ENCODE results near the gene C2CD4D.

DNA sequence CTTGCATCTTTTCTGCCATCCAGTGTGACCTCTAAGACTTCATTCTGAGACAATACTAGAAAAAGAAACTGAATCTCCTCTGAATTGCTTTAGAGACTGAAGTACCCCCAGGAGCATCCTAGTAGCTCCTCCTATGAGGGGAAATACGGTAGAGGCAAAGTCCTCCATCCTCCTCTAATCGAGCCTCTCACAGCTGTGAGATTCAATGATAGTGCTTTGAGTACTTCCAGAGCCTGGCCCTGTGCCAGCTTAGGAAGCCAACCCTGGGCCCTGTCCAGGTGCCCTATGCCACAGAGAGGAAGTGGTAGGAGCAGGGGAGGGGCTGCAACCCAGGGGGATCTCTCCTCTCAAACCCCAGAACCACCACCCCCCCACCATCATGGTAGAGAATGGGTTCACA is 18.7 kb downstream of the C2CD4D start:
- TF ChIP-seq, protein P1, sequence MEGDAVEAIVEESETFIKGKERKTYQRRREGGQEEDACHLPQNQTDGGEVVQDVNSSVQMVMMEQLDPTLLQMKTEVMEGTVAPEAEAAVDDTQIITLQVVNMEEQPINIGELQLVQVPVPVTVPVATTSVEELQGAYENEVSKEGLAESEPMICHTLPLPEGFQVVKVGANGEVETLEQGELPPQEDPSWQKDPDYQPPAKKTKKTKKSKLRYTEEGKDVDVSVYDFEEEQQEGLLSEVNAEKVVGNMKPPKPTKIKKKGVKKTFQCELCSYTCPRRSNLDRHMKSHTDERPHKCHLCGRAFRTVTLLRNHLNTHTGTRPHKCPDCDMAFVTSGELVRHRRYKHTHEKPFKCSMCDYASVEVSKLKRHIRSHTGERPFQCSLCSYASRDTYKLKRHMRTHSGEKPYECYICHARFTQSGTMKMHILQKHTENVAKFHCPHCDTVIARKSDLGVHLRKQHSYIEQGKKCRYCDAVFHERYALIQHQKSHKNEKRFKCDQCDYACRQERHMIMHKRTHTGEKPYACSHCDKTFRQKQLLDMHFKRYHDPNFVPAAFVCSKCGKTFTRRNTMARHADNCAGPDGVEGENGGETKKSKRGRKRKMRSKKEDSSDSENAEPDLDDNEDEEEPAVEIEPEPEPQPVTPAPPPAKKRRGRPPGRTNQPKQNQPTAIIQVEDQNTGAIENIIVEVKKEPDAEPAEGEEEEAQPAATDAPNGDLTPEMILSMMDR (optimal IDR thresholded peaks at IDR 0.05 in 1 of 3, IDR thresholded peaks at IDR 0.05 in 1 of 3, conservative IDR thresholded peaks at IDR 0.05 in 1 of 3; ENCODE audit: extremely low read depth in 1 of 3, insufficient read depth in 2 of 3, low read length in 3 of 3) = no peak
- TF ChIP-seq EZH2 (IDR thresholded peaks at IDR 0.05; ENCODE audit: low read length) = no peak
